ENCODE results near the gene PLPPR1.

- TF ChIP-seq CTCF (IDR thresholded peaks at IDR 0.05) (no peak), ZFX (IDR thresholded peaks at IDR 0.05; ENCODE audit: borderline replicate concordance) (no peak)
Observed at GRCh38 chr9:101226161-101226560, 197.6 kb downstream of the PLPPR1 start.
